ENCODE results near the gene GFER.
"Not testable (repeated sequence)": the region's sequence is repeated elsewhere in the genome, so short reads cannot be mapped to it uniquely, and the experiment has no call there.

The GFER gene

DNA sequence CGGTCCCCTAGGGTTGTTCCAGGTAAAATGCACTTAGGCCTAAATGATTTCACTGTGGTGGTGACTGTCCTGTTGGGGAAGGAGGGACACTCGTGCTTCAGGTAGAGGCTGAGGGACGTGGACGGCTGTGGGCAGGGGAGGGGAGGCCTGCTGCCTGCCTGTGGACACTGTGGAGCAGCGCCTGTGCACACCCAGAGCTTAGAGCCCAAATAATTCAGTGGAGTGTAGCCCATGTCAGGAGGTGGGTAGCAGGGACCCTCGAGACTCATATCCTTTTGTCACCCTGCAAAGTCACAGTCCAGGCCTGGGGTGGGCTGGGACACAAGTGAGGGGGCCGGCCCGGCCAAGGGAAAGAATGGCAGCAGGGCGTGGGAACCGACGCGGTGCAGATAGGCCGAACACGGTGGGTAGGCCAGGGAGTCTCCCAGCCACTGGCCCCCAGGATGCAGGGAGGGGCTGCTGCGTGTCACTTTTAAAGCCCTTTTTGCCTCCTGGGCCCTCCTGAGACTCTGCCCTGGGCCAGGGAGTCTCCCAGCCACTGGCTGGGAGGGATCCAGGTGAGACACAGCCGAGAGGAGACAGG is 42.0 kb downstream of the GFER start:
- DNase-seq (ENCODE audit: low read depth in 4 of 4, low spot score in 1 of 4): no peak

DNA sequence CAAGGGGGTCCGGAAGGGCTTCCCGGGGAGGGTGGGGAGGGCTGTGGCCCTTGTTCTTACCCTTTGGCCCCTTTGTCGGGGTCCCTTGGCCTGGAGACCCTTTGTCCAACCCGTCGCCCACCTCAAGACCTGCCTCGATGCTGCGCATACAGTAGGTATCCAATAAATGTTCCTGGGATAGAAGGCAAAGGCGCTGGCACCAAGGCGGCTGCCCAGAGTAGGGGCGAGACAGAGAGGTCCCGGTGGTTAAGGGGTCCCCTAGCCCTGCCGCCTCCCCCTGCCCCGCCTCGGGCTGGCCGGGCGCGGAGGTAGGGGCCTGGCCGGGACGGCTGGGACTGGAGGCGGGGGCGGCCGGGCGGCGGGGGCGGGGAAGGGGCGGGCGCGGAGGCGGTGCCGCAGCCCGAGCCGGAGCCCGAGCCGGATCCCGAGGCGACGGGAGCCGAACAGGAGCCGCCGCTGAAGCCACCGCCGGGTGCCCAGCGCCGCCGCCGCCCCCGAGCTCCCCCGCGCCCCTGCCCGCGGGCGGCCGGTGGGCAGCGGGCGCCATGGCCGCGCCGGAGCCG is 42.5 kb downstream of the GFER start, which contains the start of gene NHERF2:
NHERF2 (plus strand) TSS at position 442 of the 563 bp plus-strand sequence; CDS start at position 546, 104 bp downstream.
- no peak for DNase-seq (ENCODE audit: low read depth in 4 of 4, low spot score in 1 of 4)

DNA sequence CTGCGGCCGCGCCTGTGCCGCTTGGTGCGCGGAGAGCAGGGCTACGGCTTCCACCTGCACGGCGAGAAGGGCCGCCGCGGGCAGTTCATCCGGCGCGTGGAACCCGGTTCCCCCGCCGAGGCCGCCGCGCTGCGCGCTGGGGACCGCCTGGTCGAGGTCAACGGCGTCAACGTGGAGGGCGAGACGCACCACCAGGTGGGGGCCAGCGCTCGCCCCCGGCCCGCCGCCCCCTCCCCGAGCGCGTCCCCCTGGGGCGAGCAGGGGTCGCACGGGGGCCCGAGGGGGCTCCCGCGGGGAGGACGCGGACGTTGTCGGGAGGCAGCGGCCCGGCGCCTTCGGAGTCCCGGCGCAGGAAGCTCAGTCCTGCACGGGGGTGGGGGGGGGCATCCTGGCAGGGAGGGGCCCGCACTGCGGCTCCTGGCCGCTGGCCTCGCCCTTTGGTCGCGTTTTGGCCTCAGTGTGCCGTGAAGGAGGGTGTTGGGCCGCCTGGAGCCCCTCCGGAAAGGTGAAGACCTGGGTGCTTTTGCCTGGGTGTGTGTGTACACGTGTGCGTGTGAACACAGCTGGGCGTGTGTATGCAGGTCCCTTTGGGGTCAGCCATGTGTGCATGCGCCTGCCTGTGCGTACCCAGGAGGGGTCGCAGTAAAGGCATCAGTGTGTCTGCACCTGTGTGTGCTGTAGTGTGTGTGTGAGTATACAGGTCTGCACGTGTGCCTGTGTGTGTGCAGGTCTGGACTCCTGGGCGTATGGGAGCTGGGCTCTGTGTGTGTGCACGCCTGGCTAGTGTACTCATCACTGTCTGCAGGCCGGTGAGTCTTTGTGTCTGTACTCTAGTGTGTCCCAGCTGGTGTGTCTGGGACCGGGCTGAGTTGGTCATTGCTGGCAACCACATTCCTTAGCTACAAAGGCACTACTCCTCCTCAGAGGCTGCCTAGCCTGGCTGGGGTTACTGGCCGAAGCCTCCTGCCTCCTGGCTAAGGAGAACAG is 43.3 kb downstream of the GFER start:
- DNase-seq (ENCODE audit: low read depth in 4 of 4, low spot score in 1 of 4): no peak

DNA sequence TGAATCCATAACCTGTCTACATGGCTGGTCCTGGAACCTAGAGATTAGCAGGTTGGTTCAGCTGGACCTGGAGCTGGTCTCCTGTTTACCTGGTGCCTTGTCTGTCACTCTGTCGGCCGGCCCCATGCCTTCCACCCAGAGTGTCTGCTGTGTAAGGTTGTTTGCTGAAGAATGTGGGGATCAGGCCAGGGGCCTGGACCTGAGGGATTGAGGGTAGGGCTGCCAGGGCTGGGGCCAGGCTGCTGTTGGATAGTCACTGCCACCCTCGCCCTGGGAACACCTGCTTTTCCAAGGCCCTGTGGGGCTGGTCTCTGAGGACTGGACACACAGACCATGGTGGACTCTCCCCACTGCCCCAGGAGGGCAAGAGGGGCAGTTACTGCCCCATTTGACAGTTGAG is 44.2 kb downstream of the GFER start:
- no peak for DNase-seq (ENCODE audit: low read depth in 4 of 4, low spot score in 1 of 4)

DNA sequence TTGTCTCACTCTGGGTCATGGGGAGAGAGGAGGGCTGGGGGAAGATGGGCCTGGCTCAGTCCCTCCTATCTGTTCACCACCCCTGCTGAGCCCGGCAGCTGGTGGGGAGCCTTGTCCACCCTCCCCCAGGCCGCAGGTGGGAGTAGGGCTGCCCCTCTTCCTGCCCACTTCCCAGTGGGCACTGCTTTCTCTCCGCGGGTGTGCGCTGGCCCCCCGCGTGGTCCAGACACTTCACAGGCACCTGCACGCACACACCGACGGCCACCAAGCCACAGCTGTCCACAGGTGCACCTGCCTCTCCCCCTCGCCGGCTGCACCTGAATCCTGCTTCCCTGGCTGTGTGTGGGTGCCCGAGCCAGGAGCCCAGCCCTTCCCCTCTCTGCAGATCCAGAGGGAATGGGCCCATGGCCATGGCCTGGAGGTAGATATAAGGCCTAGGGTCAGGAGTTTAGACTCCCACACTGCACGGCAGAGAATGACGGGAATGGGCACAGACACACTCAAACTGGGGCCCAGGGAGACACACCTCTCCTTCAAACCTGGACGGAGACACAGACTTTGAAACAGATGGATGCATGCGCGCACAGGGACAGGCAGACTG is 44.7 kb downstream of the GFER start:
- no peak for DNase-seq (ENCODE audit: low read depth in 4 of 4, low spot score in 1 of 4)

DNA sequence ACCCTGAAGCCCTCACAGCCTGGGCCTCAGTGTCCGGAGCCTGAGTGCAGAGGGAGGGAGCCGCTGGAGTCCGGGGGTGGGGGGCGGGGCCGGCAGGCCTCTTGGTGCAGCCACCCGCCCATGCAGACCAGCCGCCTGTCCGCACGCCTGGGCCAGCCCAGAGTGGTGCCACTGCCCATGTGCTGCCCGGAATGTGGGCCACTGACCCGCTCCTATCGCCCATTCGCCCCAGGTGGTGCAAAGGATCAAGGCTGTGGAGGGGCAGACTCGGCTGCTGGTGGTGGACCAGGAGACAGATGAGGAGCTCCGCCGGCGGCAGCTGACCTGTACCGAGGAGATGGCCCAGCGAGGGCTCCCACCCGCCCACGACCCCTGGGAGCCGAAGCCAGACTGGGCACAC is 45.4 kb downstream of the GFER start:
- DNase-seq (ENCODE audit: low read depth in 4 of 4, low spot score in 1 of 4): no peak

DNA sequence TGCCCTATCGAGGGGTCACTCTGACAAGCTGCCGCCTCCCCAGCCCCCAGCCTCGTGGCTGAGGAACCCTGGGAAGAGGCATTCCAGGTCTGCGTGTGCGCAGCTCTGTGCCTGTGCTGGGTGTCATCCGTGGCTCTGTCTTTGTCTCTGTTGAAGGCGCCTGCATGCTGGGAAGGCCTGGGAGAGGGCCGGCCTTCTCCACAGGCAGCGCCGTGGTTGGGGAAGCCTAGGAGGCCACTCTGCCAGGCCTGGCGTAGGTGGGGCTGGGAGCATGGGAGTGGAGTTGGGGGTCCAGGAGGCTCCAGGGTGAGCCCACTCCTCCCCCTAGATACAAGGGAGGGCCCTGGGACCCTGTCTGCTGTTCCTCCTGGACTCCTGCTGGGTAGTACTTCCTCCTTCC is 46.0 kb downstream of the GFER start:
- no peak for DNase-seq (ENCODE audit: low read depth in 4 of 4, low spot score in 1 of 4)

DNA sequence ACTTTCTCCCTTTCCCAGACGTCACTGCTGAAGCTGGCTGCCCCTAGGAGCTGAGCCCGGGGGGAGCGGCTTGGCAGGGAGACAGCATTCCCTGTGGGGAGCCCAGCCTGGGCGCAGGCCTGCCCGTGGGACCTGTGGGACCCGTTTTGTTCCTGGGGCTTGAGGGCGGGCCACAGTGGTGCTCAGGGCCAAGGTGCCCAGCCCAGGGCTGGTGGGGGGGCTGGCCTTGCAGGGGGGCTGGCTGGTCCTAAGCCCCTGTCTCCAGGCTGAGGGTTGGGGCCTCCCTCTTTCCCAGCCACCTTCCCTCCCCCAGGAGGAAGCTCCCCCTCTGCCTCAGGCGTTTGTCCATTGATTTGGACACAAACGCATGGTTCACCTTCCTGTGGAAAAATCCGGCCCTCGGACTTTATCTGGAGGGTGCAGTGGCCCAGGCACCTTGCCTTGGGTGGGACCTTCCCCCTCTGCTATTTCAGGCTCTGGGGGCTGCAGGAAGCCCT is 47.1 kb downstream of the GFER start:
- DNase-seq (ENCODE audit: low read depth in 4 of 4, low spot score in 1 of 4): no peak

DNA sequence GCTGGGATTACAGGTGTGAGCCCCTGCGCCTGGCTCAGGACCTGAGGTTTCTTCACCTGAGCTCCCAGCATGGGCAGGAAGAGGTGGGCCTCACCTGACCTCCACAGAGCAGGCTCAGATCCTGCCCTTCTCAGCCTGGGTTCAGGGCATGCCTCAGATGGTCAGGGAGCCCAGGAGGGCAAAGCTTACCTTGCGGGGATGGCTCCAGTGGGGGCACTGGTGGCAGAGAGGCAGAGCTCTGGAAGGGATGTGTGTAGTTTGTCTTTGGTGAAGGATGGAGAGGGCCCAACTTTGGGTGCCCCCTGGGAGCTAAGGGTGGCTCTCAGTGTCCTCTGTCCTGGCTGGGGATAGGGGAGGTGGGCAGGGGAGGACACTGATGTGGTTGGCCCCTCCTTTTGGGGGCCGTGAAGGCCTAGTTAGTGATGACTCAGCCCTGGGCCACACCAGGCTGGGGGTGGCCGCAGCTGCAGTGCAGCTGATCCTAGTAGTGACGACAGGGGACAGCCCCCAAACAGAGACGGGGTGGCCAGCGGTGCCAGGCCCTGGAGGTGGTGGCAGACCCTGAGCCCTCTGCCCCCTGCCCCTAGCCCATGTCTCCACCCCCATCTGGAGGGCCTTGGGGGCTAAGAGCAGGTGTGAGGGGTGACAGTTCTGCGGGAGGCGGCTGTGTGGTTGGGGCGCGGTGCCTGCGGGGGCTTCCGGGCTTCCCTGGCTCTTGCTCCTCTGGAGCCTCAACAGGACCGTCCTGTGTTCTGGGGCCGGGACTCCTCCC is 48.5 kb downstream of the GFER start:
- no peak for DNase-seq (ENCODE audit: low read depth in 4 of 4, low spot score in 1 of 4)

DNA sequence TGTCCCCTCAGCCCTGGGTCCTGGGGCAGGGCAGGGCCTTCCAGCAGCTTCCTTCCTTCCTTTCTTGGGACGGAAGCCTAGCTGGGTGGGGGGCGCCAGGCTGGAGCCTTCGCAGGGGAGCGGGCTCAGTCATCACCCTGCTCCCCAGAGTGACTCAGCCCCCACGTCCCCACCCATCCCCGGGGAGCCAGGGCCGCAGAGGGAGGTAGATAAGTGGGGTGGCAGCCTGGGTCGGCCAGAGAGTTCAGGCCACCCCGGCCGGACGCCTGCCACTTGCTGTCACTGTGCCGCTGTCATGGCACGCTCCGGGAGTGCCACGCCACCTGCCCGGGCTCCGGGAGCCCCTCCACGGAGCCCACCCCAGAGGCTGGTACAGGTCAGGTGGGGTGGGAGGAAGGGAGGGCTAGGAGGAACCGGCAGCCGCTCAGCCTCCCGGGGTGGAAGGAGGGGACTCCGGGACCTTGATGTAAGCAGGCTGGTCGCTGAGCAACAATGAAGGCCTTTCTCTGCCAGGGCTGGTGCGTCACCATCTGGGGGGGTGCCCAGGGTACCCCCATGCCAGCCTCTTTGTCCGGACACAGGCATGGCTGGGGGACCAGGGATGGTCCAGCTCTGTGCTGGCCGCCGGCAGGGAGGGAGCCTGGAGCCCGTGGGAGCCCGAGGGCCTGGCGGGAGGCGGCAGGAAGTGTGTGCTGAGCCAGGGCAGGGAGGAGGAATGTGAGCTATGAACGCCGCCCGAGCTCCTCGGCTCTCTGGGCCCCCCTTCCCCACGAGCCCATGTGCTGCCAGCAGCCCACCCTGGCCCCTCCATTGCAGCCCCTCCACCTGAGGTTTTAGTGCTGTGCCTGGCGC is 49.3 kb downstream of the GFER start:
- no peak for DNase-seq (ENCODE audit: low read depth in 4 of 4, low spot score in 1 of 4)

DNA sequence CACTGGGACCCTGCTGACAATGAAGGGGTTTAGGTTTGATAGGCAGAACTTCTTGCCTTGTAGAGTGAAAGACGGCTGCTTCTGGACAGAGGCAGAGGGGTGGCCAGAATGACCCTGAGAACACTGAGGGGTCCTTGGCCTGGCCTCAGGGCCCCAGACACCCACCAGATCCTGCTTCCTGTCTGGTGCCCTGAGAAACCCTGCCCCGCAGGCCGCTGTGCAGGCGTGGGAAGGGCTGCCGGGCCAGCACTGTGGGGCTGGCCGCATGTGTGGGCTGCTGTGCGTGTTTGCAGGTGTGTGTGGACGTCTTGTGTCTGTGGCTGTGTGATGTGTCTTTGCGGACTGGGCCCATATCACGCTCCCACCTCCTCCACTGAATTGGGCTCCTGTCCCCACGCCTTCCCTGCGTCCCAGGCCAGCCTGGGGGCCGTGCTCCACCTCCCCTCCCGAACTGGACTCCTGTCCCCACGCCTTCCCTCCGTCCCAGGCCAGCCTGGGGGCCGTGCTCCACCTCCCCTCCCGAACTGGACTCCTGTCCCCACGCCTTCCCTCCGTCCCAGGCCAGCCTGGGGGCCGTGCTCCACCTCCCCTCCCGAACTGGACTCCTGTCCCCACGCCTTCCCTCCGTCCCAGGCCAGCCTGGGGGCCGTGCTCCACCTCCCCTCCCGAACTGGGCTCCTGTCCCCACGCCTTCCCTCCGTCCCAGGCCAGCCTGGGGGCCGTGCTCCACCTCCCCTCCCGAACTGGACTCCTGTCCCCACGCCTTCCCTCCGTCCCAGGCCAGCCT is 50.1 kb downstream of the GFER start:
- not testable (repeated sequence) for DNase-seq (ENCODE audit: low read depth in 4 of 4, low spot score in 1 of 4)

DNA sequence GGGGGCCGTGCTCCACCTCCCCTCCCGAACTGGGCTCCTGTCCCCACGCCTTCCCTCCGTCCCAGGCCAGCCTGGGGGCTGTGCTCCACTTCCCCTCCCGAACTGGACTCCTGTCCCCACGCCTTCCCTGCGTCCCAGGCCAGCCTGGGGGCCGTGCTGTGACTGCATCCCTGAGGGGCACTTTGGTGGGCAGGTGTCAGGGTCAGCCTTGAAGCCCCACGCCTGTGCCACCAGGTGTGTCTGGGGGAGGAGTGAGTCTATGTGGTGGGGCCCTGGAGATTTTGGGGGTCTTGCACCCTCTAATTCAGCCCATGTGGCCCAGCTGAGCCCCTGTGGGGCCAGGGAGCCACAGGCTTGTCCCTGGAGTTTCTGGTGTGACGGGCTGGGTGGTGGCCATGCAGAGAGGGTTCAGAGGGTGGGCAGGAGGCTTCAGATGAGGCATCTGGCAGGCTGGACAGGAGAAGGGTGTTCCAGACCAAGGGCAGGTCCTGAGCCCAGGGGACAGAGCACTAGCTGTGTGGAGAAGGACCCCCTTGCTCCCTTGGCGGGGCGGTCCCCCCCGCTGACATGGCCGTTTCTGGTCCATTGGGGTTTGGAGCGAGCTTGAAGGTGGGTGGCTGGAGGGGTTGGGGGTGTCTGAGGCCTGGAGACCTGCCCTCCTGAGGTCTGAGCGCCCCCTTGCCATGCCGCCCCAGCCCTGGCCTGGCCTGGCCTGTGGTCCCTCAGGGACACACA is 50.9 kb downstream of the GFER start:
- DNase-seq (ENCODE audit: low read depth in 4 of 4, low spot score in 1 of 4): no peak

DNA sequence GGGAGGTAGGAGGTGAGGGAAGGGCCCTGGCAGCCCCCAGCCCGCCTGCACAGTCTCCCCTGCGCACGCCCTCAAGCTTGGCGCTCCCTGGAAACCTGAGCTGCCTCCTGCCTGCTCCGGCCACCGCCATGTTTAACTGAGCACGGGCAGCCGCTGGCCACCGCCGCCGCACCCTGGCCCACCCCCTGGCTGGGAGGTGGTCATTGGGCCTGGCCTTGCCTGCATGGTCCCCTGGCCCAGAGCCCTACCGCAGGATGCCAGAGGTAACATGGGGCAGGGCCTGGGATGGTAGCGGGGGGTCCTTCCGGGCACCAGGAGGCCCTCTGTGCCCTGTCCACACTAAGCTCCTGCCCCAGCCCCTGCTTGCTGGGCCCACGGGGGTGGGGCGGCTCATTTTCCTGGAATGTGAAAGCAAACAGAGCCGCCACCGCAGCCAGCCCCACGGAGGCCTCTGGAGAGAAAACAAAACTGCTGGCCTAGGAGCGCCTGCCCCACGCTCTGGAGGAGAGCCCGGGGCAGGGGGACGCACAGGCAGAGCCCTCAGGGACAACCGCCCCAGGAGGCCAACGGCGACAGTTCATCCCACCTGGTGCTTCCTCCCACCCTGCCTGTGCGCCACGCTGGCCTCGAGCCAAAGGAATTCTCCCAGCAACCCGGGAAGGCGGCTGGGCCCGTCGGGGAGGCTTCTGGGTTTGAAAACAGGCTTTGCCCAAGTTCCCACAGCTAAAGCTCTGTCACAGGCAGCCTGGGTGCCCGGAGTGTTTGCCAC is 51.6 kb downstream of the GFER start:
- no peak for DNase-seq (ENCODE audit: low read depth in 4 of 4, low spot score in 1 of 4)

DNA sequence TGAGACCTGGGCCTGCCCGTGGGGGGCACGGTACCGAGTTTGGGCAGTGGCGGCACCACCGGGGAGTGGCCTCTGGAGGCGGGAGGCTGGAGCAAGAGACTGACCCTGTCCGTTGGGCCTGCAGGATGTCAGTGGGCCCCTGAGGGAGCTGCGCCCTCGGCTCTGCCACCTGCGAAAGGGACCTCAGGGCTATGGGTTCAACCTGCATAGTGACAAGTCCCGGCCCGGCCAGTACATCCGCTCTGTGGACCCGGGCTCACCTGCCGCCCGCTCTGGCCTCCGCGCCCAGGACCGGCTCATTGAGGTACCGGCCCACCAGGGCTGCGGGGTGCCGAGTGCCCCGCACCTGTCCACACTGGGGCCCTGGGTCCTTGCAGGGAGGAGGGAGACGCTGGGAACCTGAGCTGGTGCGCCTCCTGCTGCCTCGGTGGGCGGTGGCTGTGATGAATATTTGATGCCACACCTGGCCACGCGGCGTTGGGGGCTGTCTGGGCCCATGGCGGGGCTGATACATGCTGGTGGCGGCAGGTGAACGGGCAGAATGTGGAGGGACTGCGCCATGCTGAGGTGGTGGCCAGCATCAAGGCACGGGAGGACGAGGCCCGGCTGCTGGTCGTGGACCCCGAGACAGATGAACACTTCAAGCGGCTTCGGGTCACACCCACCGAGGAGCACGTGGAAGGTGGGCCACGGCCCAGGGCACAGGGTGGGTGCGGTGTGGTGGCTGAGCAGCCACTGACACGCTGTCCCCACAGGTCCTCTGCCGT is 52.4 kb downstream of the GFER start:
- DNase-seq (ENCODE audit: low read depth in 4 of 4, low spot score in 1 of 4): no peak

DNA sequence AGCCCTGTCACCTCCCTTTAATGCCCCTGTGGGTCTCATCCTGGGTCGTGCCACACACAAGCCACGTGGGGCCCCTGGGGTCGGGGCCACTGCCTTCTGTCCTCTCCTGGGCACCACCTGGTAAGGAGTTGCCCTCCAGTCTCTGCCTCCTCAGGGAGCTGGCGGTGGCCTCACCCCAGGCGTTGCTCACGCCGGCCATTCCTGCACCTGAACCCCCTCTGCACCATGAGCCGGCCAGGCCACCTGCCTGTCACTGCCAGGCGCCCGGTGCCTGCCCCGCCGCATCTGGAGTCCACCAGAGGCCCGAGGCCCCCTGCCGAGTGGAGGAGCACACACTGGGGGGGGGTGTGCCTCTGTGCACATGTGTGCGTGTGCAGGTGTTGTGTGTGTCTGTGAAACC is 53.1 kb downstream of the GFER start:
- DNase-seq (ENCODE audit: low read depth in 4 of 4, low spot score in 1 of 4): no peak

All from stimulated activated CD4-positive, alpha-beta T cell treated with anti-CD3 and anti-CD28 coated beads, Interleukin-1b, Interleukin-23, amount 100 ng/mL, for 24 hours (primary cell).